Stimulated activated CD4-positive, alpha-beta T cell treated with anti-CD3 and anti-CD28 coated beads, Interleukin-4, amount 100 ng/mL, for 24 hours (primary cell): ENCODE results near the gene UROC1.

Source experiments
- DNase-seq: peaks from one replicate; pipeline ENCODE4 v3.0.0-alpha.2; 2020

Gene UROC1

DNA sequence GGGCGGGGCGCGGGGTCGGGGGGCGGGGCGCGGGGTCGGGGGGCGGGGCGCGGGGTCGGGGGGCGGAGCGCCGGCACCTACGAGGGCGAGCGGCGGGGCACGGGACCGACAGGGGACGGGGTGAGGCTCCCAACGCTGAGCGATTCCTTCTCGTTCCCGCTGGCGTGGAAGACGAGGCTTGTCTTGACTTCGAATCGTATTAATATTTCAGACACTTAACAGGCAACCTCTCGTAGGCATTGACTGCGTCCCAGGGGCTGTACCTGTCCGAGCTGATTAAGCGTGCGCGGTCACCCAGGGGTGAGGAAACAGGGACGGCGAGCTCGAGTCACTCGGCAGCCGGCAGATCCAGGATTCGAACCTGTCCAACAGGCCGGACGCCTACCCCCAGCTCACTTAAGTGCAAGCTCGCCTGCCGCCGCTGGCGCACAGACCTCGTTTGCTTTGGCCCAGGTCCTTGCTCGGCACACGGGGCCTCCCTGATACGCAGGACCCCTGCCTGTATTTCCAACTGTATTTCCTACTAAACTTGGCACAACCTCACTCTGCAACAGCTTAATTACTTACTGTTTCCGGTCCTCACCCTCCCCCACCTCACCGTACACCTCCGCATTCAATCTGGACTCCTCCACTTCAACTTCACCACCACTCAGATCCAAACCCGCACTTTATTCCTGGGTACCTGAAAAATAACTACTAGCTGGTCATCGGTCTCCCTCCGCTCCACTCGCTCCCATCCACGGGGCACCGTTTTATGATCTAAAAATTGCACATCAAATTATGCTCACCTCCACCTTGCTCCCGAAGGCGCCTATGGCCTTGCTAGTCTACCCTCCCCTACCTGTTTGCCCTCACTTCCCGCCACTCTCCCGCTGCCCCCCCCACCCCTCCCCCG, 41.2 kb downstream of the UROC1 start:
- DNase-seq: no peak

DNA sequence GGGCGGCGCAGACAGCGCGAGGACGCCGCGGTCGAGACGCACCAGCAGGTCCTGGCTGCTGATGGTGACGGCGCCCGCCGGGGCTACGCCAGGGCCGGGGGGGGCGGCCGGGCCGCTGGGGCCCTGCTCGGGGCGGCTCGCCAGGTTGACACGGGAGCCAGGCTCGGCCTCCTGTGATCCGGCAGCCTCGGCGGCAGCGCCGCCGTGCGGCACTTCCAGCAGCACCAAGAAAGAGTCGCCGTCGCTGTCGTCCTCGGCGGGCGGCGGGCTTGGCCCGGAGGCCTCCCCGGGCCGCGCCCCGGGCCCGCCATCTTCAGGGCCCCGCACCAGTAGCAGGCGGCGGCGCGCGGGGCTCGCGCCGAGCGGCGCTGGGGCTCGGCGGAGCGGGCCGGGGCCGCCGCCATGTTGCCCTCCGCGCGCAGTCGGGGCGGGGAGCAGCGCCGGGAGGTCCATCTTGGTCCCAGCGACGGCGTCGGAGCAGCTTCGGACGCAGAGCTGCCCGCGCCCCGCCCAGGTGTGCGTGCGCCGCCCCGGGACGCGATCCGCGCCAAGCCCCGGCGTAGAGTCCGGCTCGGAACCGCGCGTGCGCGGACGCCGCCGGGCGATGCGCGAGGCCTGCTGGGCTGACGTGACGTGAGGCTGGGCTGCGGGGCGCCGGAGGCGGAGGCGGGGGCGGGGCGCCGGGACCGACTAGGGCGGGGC, 42.0 kb downstream of the UROC1 start, which contains the start of gene ZXDC:
Gene ZXDC, minus strand, starts transcription at position 479 of the 702 bp plus-strand sequence. Its CDS starts 26 bp downstream, at position 453.
- peak; percentile 93 for DNase-seq

DNA sequence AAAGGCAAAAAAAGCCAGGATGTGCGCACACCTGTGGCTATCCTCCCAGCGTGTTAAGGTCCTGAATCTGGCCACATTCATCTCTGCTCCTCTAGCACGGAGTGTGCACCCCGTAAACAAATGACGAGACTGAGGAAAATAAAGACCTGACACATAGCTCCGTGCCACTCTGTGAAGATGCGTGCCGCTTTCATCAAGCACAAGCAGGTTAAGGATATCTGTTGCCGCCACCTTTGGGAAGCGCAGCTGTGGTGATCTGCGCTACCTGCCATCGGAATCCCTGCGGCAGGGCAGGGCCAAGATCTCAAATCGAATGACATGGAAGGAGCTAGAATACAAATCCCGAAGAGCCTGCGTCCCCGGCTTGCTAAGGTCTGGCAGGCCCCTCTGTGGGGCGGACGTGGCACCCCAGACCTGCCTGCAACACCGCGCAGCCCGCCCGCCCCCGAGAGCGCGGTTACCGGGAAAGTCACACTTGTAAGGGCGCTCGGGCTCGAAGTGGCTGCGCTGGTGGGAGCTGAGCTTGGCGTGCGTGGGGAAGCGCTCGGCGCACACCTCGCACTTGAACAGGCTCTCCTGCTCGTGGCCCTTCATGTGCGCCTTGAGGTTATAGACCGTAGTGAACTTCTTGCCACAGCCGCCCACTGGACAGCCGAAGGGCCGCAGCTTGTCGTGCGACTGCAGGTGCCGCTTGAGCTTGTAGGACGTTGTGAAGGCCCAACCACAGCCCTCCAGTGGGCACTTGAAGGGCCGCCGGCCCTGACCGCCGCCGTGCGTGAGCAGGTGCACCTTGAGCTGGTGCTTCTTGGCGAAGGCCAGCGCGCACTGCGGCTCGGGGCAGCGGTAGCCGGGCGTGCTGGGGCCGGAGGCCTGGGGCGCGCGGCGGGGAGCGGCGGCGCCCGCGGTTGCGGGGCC, 42.8 kb downstream of the UROC1 start:
- peak; percentile 37 for DNase-seq

DNA sequence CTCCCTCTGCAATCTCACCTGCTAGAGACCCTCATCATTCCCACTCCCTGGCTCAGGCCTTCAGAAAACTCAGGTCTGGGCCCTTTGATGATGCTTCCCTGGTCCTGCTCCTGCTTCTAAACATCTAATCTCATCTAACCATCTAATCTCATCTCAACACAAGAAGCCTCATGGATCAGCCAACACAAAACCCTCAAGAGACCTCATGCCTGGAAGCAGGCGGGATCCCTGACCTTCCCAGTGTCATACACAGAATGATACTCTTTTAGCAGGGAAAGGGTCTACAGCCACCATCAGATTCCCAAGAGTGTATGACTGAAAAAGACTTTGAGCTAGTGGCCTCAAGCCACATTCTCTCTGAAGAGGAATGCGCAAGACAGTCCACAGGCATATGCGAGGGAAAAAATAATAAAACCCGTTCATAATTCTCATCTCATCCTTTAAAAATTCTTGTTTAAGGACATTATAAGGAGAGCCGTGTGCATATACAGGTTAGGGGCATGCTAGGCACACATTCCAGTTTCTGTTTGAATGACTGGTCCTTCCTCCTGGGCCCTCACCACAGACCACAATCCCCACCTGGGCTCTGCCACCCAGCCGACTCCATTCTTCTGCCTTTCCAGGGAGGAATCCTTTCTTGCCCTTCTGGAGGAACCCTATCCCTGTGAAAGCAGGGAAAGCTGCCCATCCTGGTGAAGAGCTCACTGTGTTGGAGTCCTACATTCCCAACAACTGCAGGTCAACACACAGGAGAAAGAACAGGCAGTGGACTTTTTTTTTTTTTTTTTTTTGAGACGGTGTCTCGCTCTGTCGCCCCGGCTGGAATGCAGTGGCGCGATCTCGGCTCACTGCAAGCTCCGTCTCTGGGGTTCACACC, 44.0 kb downstream of the UROC1 start:
- DNase-seq: no peak

DNA sequence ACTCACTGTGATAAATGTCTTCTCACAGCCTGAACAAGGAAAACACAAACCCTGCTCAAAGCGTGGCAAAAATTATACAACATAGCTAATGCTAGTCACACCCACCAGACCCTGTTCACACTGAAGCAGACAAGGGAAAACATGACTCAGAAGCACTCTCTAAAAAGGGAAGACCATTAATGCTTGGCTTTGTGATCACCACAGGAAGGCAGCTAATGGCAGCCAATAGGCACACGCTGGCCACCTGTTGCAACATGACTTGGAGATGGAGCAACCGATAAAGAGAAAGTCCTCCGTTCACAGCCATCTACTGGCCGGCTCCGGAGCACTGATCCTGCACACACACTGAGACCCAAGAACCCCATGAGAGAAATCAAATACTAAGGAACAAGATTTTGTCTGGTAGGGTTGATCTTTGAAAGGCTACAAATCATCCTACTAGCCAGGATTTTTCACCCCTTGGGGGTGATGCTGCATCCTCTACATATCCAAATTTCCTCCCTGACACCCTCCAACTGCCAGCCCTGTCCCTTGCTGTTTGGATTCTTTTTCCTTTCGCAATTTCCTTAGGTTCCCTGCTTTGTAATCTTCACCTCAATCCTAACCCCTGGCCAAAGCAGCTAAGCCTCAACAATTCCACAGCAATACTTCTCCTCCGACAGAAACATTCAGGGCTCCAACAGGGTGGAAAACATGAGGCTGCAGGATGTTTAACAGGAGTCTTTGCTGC, 45.1 kb downstream of the UROC1 start:
- DNase-seq: no peak

DNA sequence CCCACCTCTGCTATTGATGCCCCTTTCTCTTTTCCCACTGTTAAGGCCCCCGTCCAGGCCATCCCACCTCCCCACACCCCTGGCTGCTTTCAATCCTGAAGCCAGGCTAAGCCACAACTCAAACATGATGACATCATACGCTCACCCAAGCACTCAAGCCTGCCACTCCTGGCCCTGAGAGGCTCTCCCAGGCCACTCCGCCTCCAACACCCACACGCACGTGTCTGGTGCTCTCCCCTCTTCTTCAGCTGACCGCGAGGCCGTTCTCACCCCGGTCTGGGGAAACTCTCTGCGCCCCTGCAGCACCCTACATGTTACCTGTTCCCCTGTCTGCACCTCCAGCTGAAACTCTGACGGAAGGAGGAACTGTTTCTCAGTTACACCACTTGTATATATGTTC, 48.1 kb downstream of the UROC1 start:
- DNase-seq: no peak

DNA sequence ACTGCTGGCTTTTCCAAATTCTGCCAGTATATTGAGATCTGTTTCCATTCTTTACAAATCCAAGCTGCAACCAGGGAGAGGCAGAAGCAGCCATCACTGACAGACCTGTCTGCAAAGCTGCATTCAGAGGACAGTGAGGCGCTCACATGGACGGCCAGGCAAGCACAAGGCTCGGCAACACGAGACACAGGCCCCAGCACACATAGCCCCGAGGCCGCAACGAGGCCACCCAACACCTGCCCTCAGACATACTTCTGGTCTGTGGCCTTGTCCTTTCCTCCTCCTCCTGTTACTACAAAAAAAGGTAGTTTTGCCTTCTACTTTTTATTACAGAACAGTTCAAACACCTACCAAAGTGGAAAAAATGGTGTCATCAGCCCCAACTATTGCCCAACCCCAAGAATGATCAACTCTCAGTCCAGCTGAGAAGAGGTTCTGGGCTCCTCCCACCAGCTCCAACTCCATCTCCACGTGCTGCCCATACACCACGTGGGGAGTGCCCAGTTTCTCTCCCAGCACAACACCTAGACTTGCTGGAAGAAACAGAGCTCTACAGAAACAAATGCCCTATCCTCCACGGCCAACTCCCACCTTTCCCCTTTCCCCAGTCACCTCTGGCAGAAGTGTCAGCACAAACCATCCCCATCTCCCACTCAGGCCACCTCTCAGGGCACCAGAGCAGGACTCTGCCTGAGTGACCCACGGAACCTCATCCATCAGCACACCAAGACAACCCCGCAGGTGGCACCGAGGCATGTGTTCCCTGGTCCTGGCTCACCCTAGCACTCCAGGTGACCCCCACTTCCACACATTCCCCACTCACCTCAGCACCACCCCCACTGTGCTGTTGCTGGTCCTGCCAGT, 49.3 kb downstream of the UROC1 start:
- no peak for DNase-seq

DNA sequence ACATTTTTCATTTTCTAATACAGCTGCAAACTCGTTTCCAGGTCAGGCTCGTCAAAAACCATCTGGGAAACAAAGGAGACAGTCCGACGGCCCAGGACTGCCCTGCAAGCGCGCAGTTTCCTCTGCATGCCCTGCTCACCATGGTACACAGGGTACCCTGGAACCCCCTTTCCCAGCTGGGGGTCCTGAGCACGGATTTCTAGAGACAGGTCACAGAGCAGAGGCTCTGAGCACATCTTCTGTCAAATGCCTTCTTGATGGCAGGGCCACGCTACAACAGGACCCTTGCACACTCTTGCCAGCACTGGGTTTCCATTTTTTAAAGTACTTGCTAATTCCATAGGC, 50.0 kb downstream of the UROC1 start:
- no peak for DNase-seq

DNA sequence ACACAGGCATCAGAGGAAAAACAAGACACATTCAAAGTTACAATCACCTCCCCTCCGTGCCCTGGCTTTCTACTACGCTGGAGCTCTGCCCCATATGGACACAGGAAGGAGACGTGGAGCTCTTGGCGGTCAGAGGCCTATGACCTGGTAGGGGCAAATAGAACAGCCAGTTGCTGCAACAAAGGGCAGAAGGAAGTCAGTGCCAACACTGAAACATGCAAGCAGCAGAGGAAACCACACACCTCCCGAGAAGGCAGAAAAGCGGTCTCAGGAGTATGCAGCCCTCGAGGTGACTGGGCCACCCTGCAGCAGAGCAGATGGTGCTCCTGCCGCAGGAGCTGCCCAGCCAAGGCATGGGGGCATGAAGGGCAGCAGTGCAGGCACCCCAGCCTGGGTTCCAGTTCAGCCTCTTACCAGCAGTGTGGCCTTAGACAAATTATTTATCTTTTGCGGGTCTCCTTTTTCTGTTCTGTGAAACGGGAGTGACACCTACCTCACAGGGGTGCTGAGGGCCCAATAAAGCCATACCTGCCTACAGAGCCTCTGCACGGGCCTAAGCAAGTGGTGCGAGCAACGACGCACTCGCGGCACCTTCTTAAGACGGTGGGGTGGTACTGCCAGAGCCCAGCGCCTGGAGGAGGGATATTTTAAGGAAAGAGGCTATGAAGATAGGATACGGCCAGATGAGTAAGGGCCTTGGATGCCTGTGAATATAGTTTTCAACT, 50.5 kb downstream of the UROC1 start:
- no peak for DNase-seq

DNA sequence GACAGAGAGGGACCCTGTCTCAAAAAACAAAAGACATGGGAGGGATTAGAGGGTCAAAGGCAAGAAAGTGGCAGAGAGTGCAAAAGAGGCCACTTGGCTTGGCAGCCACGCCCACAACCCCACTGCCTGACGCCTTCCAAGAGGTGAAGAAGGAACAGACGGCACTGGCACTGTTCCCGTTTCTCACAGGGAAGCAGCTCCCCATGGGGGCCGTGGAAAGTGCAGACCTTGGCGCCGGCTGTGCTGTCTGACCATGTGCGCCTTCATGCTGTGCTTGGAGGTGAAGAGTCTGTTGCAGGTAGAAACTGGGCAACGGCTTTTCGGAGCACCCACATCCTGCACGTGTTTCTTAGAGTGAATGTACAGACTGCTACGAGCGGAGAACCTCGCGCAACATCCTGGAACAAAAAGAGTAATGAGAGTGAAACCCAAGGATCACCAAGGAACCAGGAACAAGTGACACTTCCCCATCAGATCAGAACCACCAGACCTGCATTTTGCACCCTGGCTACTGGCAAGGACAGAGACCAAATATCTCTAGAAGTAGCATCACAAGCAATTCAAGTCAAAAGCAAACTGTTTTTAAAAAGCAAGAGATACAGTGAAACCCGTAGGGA, 51.5 kb downstream of the UROC1 start:
- DNase-seq: no peak

DNA sequence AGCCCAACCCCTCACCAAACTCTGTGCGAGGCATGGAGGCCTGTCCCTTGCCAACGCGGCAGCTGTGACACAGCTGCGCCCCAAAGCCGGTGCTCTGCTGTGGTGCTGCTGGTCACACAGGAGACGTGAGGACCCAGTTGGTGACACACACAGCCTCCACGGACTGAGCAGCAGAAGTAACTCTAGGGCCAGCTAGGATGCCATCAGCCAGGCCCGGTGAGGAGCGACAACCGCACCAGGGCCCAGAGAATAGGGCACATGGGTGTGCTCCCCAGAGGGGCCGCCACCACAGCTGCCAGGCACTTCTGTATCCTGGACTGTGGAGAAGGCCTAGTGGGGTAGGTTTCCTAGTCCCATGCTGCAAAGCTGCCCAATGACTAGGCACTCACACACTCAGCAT, 52.6 kb downstream of the UROC1 start:
- DNase-seq: no peak

DNA sequence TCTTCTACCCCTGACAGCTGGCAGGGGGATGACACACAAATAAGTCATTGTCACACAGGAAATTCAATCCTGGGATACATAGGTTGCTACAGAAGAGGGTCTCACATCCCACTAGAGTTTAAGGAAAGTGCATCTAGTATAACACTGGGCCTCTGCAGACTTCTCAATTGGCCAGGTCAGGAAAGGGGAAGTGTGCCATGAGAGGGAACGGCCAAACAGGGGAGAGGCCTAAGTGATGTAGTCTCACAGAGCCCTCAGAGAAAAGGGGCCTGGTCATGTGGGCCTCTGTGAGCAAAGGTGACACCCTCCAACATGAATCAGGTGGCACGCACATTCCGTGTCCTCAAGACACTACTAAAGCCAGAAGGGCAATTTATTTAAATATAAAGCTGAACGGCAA, 53.1 kb downstream of the UROC1 start:
- DNase-seq: no peak

DNA sequence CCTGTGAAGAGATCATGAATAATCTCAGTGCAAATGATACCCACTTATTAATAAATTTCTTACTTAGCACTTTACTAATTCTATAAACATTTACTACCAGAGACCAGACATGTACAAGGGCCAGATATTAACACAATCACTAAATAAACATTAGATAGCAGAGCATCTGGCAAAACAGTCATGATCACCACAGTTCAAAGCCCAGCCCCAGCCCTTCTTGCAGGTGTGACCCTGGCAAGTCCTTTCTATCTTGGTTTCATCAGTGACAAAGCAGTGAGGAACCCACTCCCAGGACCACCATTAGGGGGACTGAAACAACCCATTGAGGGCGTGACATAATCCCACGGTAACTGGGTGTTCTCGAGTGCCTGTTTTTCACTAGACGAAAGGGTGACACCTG, 53.5 kb downstream of the UROC1 start:
- DNase-seq: no peak

DNA sequence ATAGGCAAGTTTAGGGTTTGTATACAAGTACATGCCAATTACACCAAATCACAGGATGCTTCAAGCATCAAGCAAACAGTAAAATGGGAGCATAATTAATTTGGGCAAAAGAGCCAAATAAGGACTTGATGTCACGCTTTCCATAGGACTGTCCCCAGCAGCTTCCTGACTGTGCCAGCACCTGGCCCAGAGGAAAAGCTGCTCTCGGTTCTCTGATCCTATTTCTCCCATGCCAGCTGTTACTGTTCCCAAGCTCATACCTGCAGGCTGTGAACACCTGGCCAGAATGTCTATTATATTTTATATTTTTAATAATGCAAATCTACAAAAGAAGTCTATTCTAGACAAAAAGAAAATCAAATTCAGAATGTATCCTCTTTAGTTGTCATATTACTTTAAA, 54.1 kb downstream of the UROC1 start:
- no peak for DNase-seq

DNA sequence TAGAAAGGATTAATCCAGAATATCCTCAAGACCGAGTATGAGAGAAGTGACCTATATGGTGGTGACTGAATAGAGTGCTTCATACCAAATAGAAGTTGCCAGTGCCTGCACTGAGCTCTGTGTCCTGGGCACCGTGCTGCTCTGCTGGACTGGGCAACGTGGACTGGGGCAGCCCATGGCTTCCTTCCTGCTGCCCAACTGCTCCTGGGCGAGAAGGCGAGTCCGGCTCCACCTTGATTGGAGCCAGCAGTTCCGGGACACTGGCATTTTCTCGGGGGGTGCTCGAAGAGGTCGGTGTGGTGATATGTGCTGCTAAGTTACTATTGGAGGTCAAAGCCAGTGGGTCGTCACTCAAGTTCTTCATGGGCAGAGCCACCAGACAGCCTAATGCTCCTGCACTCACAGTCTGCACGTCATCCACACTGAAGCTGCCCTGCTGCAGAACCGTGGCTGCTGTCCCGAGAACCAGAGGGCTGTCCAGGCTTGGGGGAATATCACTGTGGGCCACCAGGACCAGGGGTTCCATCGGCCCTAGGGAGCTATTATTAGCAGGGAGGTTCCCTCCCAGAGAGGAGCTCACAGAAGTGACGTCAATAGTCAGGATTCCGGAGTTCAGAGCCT, 56.0 kb downstream of the UROC1 start:
- DNase-seq: no peak

DNA sequence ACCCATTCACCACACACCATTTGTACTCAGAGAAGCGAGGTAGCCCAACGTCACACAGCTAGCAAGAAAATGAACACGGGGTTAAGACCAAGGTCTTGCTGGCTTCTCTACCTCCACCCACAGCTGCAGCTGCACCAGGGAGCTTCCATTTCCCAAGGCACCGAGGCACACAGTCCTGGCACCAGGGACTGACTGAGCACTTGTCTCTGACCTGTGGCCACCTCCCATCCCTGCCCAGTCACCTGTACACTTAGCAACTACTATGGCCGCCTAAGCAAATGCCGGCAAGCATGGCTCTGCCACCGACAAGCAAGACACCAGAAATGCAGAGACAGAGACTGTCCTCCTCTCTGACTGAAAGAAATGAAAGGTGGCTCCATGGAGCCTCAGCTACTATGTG, 57.2 kb downstream of the UROC1 start:
- DNase-seq: no peak

DNA sequence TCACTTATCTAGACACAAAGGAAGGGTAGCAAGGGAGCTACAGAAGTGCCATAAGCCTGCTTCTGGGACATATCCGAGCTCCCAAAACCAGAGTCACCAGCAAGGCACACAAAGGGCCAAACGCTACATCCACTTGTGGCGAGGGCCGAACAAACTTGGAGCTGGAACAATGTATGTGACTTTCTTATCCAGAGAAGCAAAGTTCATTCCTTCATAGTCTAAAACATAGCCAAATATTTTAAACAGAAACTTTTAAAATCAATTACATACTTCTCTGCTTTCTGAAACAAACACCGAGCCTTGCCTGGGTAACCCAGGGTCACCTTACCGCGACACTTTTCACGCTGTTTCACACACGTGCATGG, 57.8 kb downstream of the UROC1 start:
- DNase-seq: no peak

DNA sequence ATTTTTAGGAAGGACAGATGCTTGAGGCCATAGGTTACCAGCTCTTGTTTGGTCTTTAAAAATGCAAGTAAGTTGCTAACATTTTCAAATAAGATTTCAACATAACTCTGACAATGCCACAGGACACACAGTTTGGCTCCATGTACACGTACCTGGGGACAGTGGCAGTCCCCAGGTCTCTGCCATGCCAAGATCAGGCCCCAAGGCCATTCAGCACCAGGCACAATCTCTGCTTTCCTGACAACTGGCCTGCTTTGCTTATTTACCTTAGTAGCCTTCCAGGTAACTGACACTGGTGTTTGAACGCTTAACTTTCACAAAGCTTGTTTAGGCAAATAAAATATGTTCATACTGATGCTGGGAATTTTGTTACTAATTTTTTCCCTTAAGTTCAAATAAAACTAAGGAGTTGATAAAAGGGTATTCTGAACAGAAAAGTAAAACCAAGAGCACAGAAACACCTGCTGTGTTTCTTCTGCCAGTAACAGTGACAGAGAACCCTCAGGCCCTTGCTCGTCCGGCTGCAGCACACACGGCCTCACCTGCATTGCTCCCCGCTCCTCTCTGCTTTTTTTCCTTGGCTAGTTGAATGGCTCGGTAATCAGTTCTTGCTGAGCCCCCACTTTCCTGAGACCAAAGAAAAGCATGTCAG, 58.3 kb downstream of the UROC1 start:
- no peak for DNase-seq
